Daoy (cell line): ENCODE results near the gene KLRG1. TPM values are rescaled to one million over a fixed set of nuclear protein-coding genes. Genes with fewer than 3 reads are reported as not detected.
A peak's percentile ranks its signal among the peaks of the same experiment; 100 is the strongest.

Experiments used
- DNase-seq: peaks from one replicate; pipeline ENCODE4 v3.0.0-alpha.2; 2015; ENCODE audit warnings: low read depth
- total RNA-seq: library from RNA; depleted of rRNA; stranded (reverse); fragments of >200 nt; shearing (Covaris generic); gene quantifications from 2 replicates; pipeline ENCODE4 v1.2.3, GENCODE V29; 2014

Gene KLRG1
- total RNA-seq, 1 experiment from 2014 or later, result 0.69 TPM

DNA sequence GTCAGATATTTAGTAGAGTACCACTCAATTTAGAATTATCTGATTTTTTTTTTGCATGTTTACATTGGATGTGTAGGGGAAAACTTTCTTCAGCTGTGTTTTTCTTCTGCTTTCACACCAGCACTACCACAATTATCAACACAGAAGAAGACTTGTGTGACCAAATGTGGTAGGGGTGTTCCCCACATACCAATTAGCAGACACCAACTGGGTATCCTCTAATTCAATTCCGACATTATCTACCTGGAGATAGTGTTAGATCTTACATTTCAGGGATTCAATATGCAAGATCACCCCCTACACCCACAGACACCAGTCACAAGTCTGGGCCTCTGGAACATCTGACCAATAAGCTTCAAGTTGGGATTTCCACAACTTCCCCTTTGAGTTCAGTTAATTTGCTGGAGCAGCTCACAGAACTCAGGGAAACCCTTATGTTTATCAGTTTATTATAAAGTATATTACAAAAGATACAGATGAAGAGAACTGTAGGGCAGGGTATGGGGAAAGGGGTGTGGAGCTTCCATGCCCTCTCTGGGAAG, 4.1 kb upstream of the KLRG1 start:
- no peak for DNase-seq

- DNase-seq, result no peak
Measured at GRCh38 chr12:8987163-8987562, 2.2 kb upstream of the KLRG1 start.

GRCh38 chr12:8987685-8988084, 1.7 kb upstream of the KLRG1 start:
- no peak for DNase-seq

DNA sequence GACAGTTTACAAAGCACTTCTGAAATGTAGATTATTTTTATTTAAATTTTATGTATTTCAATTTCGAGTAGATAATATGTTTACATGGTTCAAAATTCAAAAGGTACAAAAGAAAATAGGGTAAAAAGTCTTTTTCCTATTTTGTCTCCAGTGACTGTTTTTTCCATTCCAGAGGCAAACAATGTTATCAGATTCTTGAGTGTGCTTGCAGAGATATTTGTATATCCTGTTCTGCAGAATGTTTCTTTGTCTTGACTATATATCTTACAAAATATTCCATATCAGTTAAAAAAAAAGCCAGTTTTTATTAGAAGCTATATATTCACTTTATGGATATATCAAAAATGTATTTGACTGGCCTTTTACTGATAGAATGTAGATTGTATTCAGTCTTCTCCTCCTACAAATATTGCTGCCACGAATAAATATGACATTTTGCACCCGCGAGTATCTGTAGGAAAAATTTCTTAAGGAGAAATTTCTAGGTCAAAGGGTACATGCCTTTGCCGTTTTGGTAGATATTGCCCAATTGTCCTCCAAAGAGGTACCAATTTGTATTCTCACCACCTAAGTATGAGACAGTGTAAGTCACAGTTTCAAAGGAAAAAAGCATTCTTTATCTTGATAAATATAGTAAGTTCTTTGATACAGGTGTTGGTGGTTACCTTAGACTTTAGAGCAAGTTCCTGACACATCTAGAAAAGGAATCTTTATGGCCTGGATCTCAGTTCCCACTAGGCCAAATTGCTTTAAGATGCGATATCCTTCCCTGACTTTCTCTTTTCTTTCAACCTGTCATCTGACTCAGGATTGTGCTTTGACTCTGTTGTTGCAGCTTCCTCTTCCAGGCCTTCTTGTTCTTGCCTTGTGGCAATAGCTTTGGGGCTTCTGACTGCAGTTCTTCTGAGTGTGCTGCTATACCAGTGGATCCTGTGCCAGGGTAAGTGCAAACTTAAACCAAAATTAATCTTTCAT, 2.3 kb downstream of the KLRG1 start:
- DNase-seq, result no peak

- no peak for DNase-seq
Measured at GRCh38 chr12:8993827-8994226, 4.5 kb downstream of the KLRG1 start.

- no peak for DNase-seq
Measured at GRCh38 chr12:8995021-8995775, 5.9 kb downstream of the KLRG1 start.

DNA sequence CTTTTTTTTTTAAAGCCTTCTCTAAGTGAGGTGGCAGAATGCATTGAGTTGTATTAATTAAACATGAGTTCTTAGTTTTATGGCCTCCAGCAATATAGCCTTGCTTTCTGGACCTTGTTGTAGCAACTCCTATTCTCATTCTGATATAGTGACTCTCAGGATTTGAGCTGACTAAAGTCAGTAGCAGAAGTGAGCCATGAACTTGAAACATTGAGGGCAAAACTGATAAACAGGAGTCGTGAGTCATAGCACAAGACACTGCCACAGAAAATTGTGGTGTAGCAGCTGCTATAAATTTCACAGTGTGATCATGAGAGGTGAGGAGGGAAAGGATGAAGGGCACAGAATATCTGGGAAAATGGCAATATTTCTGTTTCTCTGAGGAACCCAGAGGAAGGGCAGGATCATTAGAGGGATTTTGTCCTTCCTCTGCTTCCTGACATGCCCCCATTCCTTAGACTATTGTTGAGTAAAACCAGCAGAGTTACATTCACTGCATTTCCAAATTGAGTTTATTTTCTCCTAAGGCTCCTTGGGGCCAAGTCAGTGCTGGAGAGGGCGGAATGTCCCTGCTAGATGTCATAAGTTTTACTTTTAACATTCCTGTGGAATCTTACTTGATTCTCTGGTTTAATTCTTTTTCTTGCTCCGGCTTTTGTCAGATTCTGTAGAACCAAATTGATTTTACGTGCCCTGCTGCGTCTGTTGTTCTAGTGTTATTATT, 7.5 kb downstream of the KLRG1 start:
- peak; percentile 25 for DNase-seq

- no peak for DNase-seq
Measured at GRCh38 chr12:9001233-9001632, 11.9 kb downstream of the KLRG1 start.

DNA sequence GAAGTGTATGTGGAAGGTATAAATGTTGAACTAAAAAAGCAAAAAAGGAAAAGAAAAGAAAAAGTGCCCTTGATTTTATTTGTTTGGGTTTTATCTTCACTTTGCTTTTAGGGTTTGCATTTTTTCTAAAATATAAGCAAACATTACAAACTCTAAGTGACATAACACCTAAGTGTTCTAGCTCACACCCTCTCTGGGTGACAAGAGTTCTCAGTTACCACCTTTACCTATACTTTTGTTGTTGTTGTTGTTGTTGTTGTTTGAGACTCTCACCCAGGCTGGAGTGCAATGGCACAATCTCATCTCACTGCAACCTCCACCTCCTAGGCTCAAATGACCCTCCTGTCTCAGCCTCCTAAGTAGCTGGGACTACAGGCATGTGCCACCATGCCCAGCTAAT, 13.0 kb downstream of the KLRG1 start:
- no peak for DNase-seq

DNA sequence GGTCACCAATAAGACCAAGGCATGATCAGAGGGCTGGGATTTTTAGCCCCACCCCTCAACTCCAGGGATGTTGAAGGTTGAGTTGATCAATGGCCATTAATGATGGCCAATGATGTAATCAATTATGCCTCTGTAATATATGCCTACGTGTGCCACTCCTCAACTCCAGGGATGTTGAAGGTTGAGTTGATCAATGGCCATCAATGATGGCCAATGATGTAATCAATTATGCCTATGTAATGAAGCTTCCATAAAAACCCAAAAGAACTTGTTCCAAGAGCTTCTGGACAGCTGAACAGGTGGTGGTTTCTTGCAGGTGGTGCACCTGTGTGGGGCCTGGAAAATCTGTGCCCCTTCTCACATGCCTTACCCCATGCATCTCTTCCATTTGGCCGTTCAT, 33.2 kb downstream of the KLRG1 start:
- no peak for DNase-seq

GRCh38 chr12:9024512-9024911, 35.2 kb downstream of the KLRG1 start:
- DNase-seq, result no peak

DNA sequence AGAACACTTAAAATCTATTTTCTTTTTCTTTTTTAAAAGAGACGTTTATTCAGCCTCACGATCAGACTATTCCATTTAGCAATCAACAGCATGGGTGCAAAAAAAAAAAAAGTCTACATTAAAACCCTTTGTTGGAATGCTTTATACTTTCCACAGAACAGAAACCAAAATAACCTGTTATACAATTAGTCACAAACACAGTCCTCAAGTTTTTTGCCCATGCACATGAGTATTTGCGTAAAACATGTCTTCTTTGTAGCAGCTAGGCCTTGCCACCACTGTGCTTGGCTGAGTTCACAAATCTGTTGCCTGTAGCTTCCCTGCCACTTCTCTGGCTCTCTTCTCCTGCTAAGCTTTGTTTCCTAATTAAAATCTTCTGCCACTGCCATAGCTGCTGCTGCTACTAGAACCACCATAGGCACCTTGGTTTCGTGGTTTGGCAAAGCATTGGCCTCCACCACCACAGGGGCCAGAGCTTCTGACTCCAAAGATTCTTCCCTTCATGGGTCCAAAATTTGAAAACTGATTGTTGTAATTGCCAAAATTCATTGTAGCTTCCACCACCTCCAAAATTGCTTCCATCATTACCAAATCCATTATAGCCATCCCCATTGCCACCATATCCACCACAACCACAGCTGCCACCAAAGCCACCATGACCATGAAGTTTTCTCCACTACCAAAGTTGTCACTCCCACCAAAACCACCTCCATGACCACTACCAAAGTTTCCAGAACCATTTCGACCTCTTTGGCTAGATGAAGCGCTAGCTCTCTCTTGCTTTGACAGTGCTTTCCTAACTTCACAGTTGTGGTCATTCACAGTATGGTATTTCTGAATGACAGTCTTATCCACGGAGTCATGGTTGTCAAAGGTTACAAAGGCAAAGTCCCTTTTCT, 38.1 kb downstream of the KLRG1 start:
- DNase-seq, result no peak

DNA sequence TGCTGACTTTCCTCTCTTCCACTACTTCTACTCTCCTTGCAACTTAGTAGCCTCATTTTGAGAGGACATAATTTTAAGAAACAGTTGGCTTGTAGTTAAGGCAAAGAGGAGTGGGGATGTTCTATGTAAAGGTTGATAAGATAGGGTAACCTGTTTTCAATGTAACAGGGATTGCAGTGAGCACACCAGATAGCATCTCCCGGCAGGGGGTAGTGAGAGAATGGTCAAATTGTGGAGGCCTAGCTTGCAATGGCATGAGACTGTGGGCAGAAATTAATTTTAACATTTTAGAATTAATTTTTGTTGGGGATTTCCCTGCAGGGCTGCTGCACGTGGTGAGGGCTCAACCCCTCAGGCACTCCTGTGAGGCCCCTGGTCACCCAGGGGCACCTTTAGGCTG, 41.4 kb downstream of the KLRG1 start:
- no peak for DNase-seq

GRCh38 chr12:9032202-9032964, 43.0 kb downstream of the KLRG1 start:
- DNase-seq, result no peak

DNA sequence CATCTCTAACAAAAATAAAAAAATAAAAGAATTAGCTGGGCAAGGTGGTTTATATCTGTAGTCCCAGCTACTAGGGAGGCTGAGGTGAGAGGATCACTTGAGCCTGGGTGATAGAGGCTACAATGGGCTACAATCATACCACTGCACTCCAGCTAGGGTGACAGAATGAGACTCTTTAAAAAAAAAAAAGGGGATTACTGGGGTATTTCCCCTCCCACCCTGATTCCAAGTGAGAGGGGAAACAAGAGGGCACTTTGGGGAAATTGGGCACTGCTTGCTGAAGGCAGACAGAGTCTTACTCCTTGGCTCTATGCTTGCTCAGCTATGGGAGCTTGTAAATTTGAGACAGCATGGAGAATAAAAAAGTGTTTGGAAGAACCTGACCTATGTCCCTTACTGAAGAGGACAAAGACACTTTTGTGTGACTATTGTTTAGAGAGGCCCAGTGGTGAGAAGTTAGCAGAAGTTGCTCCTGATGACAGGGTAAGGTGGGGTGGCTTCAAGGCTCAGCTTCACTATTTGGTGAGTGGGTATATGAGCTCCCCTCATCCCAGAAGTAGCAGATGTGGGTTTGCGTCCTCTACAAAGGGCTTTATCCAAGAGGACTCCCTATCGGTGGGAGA, 44.0 kb downstream of the KLRG1 start:
- no peak for DNase-seq

DNA sequence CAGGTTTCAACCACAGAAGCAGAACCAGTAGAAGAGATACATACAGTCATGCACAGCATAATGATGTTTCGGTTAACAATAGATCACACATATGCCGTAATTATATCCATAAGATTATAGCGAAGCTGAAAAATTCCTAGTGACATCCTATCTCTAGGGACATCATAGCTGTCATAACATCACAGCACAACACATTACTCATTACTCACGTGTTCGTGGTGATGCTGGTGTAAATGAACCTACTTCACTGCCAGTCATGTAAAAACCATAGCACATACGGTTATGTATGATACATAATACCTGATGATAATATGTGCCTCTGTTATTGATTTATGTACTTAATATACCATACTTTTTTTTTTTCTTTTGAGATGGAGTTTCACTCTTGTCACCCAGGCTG, 44.7 kb downstream of the KLRG1 start:
- DNase-seq, result no peak

GRCh38 chr12:9036227-9036626, 46.9 kb downstream of the KLRG1 start:
- DNase-seq, result no peak

DNA sequence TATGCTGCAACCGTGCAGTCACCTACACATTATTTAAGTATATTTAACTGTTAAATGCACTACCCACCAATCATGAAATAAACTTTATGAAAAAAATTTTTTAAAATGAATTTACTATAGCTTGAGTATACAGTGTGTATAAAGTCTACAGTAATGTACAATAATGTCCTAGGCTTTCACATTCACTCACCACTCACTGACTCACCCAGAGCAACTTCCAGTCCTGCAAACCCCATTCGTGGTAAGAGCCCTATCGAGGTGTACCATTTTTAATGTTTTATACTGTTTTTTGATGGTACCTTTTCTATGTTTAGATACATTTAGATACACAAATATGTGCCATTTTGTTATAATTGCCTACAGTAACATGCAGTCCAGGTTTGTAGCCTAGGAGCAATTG, 48.1 kb downstream of the KLRG1 start:
- no peak for DNase-seq

- peak; percentile 2 for DNase-seq
Measured at GRCh38 chr12:9039397-9039977, 50.1 kb downstream of the KLRG1 start.
